Vagina (tissue), 2 donors: ENCODE data around the gene RNF44.

Source experiments
- POLR2A ChIP-seq, 2 donors: fragments of 450-650 bp; IDR thresholded peaks; one replicate each; pipeline ENCODE4 v1.6.1; 2017; ENCODE audit warnings: antibody characterized with exemption in 2 of 2, mild to moderate bottlenecking in 2 of 2, moderate library complexity in 2 of 2
- TF ChIP-seq, protein P1 (sequence below), 3 experiments: fragments of 450-650 bp in 2 of 3; fragments of 200-600 bp in 1 of 3; sonication (generic) in 1 of 3; IDR thresholded peaks; one replicate each; pipeline ENCODE4 v1.5.1; 2017 to 2019; ENCODE audit warnings: antibody characterized with exemption in 3 of 3, mild to moderate bottlenecking in 2 of 3, moderate library complexity in 2 of 3

DNA sequence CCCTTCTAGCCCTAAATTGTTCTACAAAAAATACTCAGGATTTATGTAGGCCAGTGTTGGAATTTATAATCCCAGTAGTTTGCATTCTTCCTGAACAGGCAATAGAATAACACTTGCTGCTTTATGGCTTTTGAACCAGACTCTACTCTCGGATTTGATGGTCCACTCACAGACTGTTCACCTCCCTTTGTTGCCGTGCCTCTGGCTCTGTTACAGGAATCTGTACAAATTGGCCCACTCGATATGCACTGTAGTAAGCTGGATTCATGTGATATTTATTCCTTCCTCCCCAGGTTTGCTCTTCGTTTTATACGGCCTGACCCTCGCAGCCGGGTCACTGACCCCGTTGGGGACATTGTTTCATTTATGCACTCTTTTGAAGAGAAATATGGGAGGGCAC lies 45.3 kb downstream of the RNF44 start:
- TF ChIP-seq POLR2A (IDR thresholded peaks at IDR 0.05) = no peak
- TF ChIP-seq, protein P1, sequence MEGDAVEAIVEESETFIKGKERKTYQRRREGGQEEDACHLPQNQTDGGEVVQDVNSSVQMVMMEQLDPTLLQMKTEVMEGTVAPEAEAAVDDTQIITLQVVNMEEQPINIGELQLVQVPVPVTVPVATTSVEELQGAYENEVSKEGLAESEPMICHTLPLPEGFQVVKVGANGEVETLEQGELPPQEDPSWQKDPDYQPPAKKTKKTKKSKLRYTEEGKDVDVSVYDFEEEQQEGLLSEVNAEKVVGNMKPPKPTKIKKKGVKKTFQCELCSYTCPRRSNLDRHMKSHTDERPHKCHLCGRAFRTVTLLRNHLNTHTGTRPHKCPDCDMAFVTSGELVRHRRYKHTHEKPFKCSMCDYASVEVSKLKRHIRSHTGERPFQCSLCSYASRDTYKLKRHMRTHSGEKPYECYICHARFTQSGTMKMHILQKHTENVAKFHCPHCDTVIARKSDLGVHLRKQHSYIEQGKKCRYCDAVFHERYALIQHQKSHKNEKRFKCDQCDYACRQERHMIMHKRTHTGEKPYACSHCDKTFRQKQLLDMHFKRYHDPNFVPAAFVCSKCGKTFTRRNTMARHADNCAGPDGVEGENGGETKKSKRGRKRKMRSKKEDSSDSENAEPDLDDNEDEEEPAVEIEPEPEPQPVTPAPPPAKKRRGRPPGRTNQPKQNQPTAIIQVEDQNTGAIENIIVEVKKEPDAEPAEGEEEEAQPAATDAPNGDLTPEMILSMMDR (IDR thresholded peaks at IDR 0.05) = no peak
